Measurements from ENCODE around the gene ELMO2.

The ELMO2 gene

DNA sequence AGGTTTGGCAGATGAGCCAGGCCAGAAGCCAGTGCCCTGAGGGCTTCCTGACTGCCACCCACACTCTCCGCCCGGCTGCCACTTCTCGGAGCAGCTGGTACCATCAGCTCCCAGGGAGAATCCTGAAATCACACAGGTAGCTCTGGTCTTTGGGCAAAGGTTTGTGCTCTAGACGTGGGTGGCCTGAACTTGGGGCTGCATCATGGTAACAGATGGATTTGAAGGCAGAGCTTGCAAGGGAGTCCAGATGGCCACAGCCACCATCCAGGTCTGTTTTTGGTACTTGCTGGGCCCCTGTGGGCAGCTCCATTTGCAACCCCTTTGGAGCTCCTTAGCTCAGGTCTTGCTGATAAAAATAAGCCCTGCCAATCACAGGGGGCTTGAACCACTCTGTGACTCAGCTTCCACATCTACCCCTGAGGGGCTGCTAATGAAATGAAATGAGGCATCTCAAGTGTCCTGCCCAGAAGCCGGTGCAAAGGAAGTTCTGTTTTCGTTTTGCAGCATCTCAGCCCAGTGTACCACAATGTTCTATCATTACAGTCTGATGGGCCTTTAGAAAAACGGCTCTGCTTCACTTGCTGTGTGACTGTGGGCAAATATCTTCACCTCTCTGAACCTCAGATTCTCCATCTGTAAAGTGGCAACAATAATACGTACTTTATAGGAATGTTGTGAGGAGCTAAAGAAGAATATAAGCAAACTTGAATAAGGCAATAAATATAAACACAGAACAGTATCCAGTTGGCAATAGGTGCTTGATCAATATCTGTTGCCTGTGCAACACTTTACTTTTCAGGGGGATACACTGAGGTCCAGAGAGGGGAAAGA is 73.0 kb downstream of the ELMO2 start:
- no peak for DNase-seq (ENCODE audit: low spot score)

DNA sequence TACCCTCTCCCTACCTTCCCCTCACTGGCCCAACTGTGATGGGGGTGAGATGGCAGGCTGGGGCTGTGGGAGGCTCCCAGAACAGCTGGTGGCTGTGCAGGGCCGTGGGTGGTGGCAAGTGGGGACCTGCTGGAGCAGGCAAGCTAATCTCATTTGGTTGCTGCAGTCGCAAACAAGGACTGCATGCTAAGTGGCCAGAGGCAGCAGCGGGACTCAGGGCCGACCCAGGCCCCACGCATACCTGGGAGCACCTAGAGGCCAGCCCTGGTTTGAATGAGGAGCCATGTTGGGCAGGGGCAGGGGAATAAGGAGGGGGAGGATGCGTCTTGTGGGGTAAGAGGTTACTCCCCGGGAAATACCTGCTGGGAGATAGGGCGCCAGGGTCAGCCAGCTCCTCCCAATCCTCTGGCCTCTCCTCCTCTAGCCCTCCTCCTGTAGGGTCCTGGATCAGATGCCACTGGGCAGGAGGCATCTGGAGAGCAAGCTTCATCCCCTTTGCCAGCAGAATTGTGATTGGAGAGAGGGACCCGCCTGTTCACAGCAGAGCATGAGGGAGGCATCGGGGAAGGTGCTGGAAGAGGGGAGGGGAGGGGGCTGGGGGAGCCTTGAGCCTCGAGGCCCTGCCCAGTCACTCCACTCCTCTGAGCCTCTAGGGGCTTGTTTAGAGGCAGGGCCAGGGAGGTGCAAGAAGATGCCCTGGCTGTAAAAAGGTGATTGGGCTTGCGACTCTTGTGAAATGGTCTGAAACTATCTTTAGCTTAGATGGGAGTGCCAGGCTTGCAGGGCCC is 73.8 kb downstream of the ELMO2 start:
- peak; percentile 72 for DNase-seq (ENCODE audit: low spot score)

DNA sequence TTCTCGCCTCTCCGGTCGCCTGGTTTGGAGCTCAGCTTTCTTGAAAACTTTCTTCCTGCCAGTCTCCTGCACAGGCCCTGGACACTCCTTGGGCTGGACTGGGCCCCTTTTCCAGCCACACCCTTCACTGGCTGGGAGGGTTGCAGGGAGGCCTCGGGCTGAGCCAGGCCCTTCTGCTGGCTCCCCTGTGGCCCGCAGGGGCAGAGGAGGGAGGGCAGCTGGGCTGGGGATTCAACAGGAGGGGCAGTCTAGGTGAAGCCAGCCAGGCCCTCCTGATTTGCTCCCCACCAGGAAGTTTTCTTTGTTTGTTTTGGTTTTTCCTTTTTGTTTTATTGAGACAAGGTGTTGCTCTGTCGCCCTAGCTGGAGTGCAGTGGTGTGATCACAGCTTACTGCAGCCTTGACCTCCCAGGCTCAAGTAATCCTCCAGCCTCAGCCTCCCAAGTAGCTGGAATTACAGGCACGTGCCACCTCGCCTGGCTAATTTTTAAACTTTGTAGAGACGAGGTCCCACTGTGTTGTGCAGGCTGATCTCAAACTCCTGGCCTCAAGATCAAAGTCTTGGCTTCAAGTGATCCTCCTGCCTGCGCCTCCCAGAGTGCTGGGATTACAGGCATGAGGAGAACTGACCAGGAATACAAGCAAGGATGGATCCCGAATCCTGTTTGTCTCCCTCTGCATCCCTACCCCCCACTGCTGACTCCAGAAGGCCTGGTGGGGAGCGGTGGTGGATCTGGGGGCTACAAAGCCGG is 74.6 kb downstream of the ELMO2 start:
- DNase-seq (ENCODE audit: low spot score) = no peak

DNA sequence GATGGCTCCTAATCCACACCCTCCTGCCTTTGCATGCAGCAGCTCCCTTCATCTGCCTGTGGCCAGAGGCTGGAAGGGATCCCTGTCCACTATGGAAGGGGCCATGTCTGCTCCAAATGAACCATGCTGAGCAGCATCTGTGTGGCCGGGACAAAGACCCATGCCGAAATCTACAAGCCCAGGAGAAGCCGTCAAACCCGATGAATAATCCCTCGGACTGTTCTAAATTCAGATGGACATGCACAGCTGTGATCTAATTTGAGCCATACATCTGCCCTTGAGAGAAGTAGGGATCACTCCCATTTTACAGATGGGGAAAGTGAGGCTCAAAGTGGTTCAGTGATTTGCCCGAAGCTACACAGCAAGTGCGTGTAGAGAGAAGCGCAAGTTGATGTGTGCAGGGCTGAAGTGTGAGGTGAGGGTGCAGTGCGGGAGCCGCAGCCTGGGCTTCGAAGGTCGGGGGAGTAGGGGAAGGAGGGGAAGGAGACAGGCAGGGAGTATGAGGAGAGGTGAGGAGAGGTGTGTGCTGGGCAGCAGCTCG is 75.5 kb downstream of the ELMO2 start:
- DNase-seq (ENCODE audit: low spot score) = no peak

DNA sequence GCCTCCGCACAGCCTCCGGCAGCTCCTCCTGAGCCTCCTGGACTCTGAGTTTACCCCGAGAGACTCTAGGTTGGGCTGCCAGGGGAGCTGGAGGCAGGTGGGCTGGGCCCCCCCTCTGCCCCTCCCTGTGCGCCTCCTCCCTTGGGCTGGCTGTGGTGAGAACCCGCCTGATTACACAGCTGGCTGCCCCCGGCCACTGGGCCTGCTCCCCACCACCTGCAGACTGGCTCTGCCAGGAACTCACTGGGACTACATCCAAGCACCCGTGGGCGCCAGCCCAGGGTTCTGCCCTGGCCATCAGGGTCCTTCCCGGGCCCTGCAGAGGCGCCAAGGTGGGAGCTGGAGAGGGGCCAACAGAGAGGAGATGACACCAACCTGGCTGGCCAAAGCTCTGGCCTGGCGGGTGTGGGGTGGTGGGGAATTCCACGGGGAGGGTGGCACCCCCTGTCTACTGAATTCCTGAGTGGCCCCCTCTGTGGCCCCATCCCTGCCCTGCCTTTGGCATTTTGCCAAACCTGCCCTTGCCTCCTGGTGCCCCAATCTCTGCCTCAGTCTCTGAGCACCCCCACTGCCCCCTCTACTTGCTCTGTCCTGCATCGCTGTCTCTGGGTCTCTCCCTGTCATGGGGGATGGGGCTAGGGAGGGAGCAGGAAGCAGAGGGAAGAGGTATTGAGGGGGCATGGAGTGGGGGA is 76.2 kb downstream of the ELMO2 start:
- DNase-seq (ENCODE audit: low spot score) = no peak

DNA sequence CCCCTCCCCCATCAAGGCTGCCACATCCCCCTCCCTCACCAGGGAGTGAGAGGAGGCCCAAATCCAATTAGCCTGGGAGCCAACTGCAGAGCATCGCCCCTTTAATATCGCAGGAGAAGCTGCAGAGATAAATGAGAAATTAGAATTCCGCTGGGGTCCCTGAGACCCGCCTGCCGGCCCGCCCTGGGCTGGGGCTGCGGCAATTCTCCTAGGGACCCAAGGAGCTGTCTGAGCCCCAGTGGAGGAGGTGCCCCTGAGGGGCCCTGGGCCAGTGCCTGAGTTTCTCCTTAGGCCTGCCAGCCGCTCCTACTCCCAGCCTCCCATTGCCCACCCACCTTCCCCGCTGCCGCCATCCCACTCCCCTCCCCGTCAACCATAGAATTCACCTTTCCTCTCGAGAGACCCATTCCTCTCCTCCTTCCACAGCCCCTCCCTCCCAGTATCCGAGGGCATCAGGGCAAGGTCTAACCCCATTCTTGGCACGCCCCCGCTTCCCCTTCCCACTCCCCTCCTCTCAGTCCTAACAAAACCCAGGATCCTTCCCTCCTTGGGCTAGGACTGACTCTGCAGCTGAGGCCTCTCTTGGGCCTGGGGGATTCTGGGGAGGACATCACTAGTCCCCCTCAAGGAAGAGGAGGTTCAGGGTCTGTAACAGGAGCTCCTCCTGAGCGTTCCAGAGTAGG is 78.1 kb downstream of the ELMO2 start:
- DNase-seq (ENCODE audit: low spot score) = peak; percentile 68

DNA sequence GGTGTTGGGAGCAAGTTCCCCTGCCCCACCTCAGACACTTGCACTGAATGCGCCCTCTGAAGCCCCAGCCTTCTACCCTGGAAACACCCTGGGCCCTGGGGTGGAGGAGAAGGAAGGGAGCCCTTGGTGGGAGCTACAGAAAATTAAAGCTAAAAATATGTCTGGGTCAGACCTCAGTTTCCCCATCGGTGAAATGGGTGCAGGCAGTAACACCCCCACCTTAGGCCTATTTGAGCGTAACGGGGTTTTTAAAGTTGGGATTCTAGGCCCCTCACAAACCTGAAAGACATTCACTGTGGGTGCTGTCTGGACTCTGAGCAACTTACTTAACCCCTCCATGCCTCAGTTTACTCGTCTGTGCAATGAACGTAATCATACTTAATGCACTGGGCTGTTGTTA is 78.9 kb downstream of the ELMO2 start:
- no peak for DNase-seq (ENCODE audit: low spot score)

DNA sequence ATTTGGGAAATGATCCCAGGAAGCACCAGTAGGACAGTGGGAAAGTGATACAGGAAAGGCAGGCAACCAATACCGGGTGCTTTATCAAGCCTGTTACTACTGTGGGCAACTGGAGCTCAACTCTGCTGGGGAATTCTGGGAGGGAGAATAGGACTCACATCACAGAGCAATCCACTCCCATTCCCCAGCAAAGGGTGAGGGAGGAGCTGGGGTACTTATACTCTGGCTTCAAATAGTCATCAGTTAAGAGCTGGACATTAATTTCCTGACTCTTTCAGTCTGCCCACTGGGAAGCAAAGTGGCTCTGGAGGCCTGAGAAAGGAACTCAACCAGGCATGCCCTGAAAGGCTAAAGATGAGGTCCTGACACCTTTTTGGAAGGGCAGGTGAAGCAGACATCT is 80.6 kb downstream of the ELMO2 start:
- no peak for DNase-seq (ENCODE audit: low spot score)

DNA sequence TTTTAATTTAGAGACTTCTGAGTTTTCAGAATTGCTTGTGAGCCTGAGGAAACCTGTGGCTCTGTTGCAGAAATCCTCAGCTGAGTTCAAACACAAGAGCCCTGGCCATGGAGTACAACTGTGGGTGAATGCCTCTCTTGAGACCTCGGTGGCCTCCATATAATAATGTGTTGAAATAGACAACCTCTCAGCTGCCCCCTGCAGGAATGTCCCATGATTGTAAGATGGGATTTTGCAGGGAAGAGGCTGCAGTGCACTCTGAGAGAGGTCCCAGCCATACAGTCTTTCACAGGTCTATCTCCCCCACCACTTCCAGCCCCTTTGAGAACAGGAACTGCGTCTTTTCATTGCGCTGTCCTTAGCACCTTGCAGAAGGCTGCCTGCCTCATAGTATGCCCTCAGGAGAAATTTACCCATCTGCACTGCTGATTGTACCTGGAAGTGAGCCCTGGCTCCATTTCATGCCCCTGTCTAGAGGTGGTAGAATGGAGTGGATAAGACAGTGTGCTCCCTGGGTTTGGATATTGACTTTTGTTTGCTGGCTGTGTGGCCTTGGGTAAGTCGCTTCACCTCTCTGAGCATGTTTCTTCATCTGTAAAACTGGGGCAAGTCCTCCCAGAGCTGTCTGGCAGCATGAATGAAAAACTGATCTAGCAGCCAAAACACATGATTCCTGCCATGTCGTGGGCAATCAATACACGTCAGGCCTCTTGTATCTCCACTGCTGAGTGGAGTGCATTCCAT is 81.3 kb downstream of the ELMO2 start:
- DNase-seq (ENCODE audit: low spot score) = peak; percentile 63

DNA sequence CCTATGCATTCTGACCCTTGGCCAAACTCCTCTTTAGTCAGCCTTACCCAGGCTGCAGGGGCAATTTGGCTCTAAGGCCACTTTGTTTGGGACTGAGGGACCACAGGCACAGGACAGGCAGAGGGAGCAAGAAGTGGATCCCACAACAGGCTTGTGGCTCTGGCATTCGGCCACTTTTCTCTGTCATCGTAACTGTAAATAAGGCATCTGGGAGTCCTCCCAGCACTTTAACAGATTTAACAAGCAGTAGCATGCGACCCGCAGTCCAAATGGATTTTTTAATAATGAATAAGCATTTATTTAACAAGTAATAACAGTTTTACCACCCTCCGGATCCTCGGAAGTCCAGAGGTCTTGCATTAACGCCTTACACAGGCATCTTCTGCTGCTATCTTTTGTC is 82.0 kb downstream of the ELMO2 start:
- DNase-seq (ENCODE audit: low spot score) = no peak

DNA sequence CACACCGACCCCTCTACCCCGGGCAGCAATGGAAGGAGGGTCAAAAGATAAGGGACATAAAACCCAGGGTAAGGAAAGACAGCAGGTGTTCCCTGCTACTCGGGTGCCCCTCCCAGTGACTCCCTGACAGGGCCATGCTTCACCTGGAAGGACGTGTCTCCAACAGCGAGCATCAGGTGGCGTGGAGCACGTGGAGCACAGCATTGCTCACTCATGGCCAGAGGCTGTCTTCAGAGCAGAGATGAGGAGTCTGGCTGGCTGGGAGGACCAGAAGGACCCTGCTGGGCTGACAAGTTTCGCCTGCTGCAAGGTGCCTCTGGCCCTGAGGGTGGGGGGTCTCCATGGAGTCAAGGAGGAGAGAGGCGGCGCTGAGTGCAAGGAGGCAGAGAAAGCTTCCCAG is 82.9 kb downstream of the ELMO2 start:
- DNase-seq (ENCODE audit: low spot score) = no peak

DNA sequence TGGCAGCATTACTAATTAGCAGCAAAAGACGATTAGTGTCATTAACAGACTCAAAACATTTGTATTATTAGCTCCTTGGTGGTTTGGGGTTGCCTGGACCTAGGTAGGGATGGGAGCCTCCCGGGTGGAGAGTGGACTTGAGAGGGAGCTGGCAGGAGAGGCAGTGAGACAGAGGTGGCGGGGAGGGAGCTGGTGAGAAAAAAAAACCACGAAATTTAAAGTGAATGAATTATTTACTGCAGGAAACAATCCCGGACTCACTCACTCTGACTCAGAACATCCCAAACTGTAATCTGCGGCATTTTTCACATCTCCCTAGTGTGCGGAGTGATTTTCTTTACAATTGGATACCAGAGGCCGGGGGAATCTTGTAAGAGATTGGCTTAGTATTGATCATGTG is 83.8 kb downstream of the ELMO2 start:
- no peak for DNase-seq (ENCODE audit: low spot score)

DNA sequence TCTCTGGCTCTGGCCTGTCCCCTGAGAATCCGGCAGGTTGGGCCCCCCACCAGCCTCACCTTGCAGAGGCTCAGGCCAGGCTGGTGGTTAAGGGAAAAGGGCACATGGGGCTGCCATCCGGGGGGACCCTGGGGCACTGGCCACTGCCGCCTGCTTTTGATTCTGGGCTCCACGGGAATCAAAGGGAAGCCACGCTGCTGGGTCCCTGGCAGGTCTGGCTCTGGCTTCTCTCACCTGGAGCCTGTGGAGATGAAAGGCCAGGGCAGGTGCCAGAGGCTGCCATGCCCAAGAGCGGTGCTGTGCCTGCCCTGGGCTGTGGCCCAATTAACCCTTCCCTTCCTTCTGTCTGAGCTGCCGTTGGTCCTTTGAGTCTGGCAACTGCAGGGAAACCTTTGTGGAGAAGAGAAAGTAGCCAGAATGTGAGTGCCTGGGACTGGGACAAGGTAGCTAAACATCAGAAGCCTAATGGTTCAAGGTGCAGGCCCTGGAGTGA is 88.7 kb downstream of the ELMO2 start:
- no peak for DNase-seq (ENCODE audit: low spot score)

DNA sequence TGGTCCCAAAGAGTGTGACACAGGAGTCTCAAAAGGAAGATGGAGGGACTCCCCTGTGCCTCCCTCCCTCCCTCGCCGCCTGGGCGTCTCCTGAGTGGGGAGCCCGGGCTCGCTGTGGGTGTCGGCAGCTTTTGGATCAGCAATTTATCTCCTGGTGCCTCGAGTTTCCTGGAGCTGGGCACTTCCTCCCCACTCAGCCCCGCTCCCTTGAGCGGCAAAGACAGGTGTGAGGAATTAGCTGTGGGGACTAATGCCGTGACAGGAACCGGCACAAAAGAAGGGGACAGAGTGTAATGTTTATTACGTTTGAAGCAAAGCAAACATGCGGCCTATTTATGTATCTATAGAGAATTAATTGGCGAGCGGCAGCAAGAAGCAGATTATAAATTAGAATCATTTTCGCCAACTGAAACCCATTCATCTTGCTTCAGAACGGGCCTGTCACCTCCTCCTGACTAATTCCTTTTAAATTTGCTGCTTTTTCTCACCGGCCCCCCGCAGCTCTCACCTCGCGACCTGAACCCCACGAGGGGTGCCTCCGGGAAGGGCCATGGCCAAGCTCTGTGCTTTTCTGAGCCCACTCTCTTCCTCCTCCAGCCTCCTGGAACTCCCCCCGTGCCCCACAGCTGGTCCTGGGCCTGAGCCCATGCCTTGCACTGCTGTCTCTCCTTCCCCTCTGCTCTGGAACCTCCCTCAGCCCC is 89.3 kb downstream of the ELMO2 start:
- DNase-seq (ENCODE audit: low spot score) = no peak
